Neuronal stem cell (in vitro differentiated cells): ENCODE data around the gene C2CD3.

ENCODE experiments used
- DNase-seq: peaks from one replicate; pipeline ENCODE4 v3.0.0-alpha.2; 2013; ENCODE audit warnings: low spot score
- H2AFZ ChIP-seq: one replicate; pipeline ENCODE4 v1.6.1; 2013; ENCODE audit warnings: mild to moderate bottlenecking, low read length, inconsistent platforms
- H2AK5ac ChIP-seq: 2 replicates; pipeline ENCODE4 v1.6.1; 2013; ENCODE audit warnings: low read depth, mild to moderate bottlenecking, inconsistent platforms, low read length, moderate library complexity, mixed read lengths
- H2BK120ac ChIP-seq: 2 replicates; pipeline ENCODE4 v1.6.1; 2013; ENCODE audit warnings: low read depth, mild to moderate bottlenecking, inconsistent platforms, low read length, moderate library complexity, mixed read lengths
- H2BK12ac ChIP-seq: one replicate; pipeline ENCODE4 v1.6.1; 2013; ENCODE audit warnings: low read length, inconsistent platforms
- H2BK15ac ChIP-seq: 2 replicates; pipeline ENCODE4 v1.6.1; 2013; ENCODE audit warnings: mild to moderate bottlenecking, low read length, inconsistent platforms, mixed read lengths
- H2BK5ac ChIP-seq: one replicate; pipeline ENCODE4 v1.6.1; 2013; ENCODE audit warnings: inconsistent platforms, mild to moderate bottlenecking, low read length, moderate library complexity
- H3K14ac ChIP-seq: one replicate; pipeline ENCODE4 v1.6.1; 2013; ENCODE audit warnings: low read length, inconsistent platforms
- H3K18ac ChIP-seq: 2 replicates; pipeline ENCODE4 v1.6.1; 2013; ENCODE audit warnings: low read length, inconsistent platforms
- H3K23ac ChIP-seq: 2 replicates; pipeline ENCODE4 v1.6.1; 2013; ENCODE audit warnings: low read depth, mild to moderate bottlenecking, mixed read lengths, low read length, inconsistent platforms; ENCODE audit not compliant: poor library complexity
- H3K27ac ChIP-seq: replicated peaks from 3 replicates; pipeline ENCODE4 v1.5.1; 2013; ENCODE audit warnings: low read length, inconsistent platforms
- H3K27me3 ChIP-seq, 3 experiments: 2 replicates each; pipeline ENCODE4 v1.6.1; 2013; ENCODE audit warnings: low read length in 3 of 3, mild to moderate bottlenecking in 2 of 3, inconsistent platforms in 1 of 3, low read depth in 1 of 3, mixed read lengths in 1 of 3, moderate library complexity in 1 of 3; ENCODE audit not compliant: control insufficient read depth in 3 of 3, insufficient read depth in 3 of 3
- H3K36me3 ChIP-seq, 2 donors: replicated peaks in 1 of 2; 2 replicates each; pipeline ENCODE4 v1.6.1; 2013; ENCODE audit warnings: low read length in 2 of 2; ENCODE audit not compliant: control insufficient read depth in 2 of 2, insufficient read depth in 2 of 2
- H3K4ac ChIP-seq: 2 replicates; pipeline ENCODE4 v1.6.1; 2013; ENCODE audit warnings: inconsistent platforms, mild to moderate bottlenecking, low read length, moderate library complexity
- H3K4me1 ChIP-seq, 2 donors: 1 replicate in 1 of 2; 2 replicates in 1 of 2; pipeline ENCODE4 v1.6.1; 2013; ENCODE audit warnings: low read length in 2 of 2, low read depth in 1 of 2; ENCODE audit not compliant: control insufficient read depth in 2 of 2, insufficient read depth in 1 of 2
- H3K4me2 ChIP-seq: one replicate; pipeline ENCODE4 v1.6.1; 2013; ENCODE audit warnings: mild to moderate bottlenecking, low read length, inconsistent platforms; ENCODE audit not compliant: insufficient read depth, poor library complexity, severe bottlenecking
- H3K4me3 ChIP-seq, 2 donors: 2 replicates each; pipeline ENCODE4 v1.5.1; 2013; ENCODE audit warnings: low read length in 2 of 2, mild to moderate bottlenecking in 2 of 2, inconsistent platforms in 1 of 2, moderate library complexity in 1 of 2
- H3K79me1 ChIP-seq: one replicate; pipeline ENCODE4 v1.6.1; 2013; ENCODE audit warnings: low read depth, mild to moderate bottlenecking, inconsistent platforms, low read length, moderate library complexity
- H3K9ac ChIP-seq: one replicate; pipeline ENCODE4 v1.6.1; 2013; ENCODE audit warnings: mild to moderate bottlenecking, low read depth, low read length, inconsistent platforms; ENCODE audit not compliant: poor library complexity
- H3K9me3 ChIP-seq, 2 donors: replicated peaks in 1 of 2; 2 replicates each; pipeline versions ENCODE3 to v1.6.1; 2013; ENCODE audit warnings: low read length in 2 of 2, mild to moderate bottlenecking in 2 of 2, inconsistent platforms in 1 of 2, low read depth in 1 of 2, mixed read lengths in 1 of 2, moderate library complexity in 1 of 2; ENCODE audit not compliant: control insufficient read depth in 2 of 2, insufficient read depth in 1 of 2
- H4K8ac ChIP-seq: one replicate; pipeline ENCODE4 v1.6.1; 2013; ENCODE audit warnings: low read depth, mild to moderate bottlenecking, inconsistent platforms, low read length, moderate library complexity
- H4K91ac ChIP-seq: one replicate; pipeline ENCODE4 v1.6.1; 2013; ENCODE audit warnings: low read length, low read depth, mild to moderate bottlenecking, inconsistent platforms; ENCODE audit not compliant: poor library complexity
- WGBS, 2 donors: extraction: QIAGEN DNeasy Blood & Tissue Kit; methylation state at CpG; one replicate each; pipeline ENCODE4 v1.1.7; 2013; ENCODE audit warnings: missing lambda C conversion rate in 2 of 2, mixed read lengths in 1 of 2; ENCODE audit not compliant: insufficient read length in 2 of 2, insufficient replicate concordance in 1 of 2; ENCODE audit errors: extremely low coverage in 2 of 2; 5-methylcytosine and 5-hydroxymethylcytosine counted together

The C2CD3 gene

GRCh38 chr11:74106124-74106523 lies 64.7 kb downstream of the C2CD3 start:
- no peaks in the 10 kb centered on the region for H3K9me3 ChIP-seq
- no peak overlapping the region for H3K27ac ChIP-seq
- H3K4me2 ChIP-seq, result no peak overlapping the region
- H3K9ac ChIP-seq, result no peak overlapping the region
- no peak overlapping the region for H2BK120ac ChIP-seq
- H4K91ac ChIP-seq, result no peak overlapping the region
- no CpG with 5 or more reads among the region's 1 CpG for WGBS, 2 donors
- no peak overlapping the region for H2AFZ ChIP-seq
- H3K79me1 ChIP-seq, result no peaks in the 10 kb centered on the region
- no peak overlapping the region for H3K4me3 ChIP-seq
- H4K8ac ChIP-seq, result no peak overlapping the region
- H2BK5ac ChIP-seq, result no peak overlapping the region
- no peak overlapping the region for H3K14ac ChIP-seq
- no peak for DNase-seq
- H3K27me3 ChIP-seq, result no peaks in the 10 kb centered on the region
- H2BK15ac ChIP-seq, result no peak overlapping the region
- H3K36me3 ChIP-seq, result peaks cover 11 to 88% of the 10 kb centered on the region in 2 donors
- no peak overlapping the region for H3K23ac ChIP-seq
- no peaks in the 10 kb centered on the region for H3K4me1 ChIP-seq
- H2AK5ac ChIP-seq, result no peak overlapping the region
- no peak overlapping the region for H3K4ac ChIP-seq
- no peak overlapping the region for H2BK12ac ChIP-seq
- no peak overlapping the region for H3K18ac ChIP-seq

- Histone ChIP-seq H3K4me3 (no peak overlapping the region), H3K27ac (no peak overlapping the region), H3K4me2 (no peak overlapping the region), H2BK5ac (no peak overlapping the region), H4K91ac (no peak overlapping the region), H4K8ac (no peak overlapping the region), H3K9ac (no peak overlapping the region), H2BK120ac (no peak overlapping the region), H2AK5ac (no peak overlapping the region), H3K14ac (no peak overlapping the region), H2AFZ (no peak overlapping the region), H3K4ac (no peak overlapping the region), H3K79me1 (no peaks in the 10 kb centered on the region), H2BK12ac (no peak overlapping the region), H3K4me1 (no peaks in the 10 kb centered on the region), H3K27me3 (no peaks in the 10 kb centered on the region), H3K9me3 (no peaks in the 10 kb centered on the region), H2BK15ac (no peak overlapping the region), H3K23ac (no peak overlapping the region), H3K18ac (no peak overlapping the region), H3K36me3 (peaks cover 9 to 94% of the 10 kb centered on the region in 2 donors)
- no peak for DNase-seq
These were observed 68.5 kb downstream of the C2CD3 start for GRCh38 chr11:74102321-74102720.

- peaks cover 5 to 98% of the 10 kb centered on the region in 2 donors for H3K36me3 ChIP-seq
- no peak overlapping the region for H3K18ac ChIP-seq
- no peak overlapping the region for H3K9ac ChIP-seq
- no peaks in the 10 kb centered on the region for H3K79me1 ChIP-seq
- H3K27ac ChIP-seq, result no peak overlapping the region
- H3K4me3 ChIP-seq, result no peak overlapping the region
- H2AFZ ChIP-seq, result no peak overlapping the region
- no peak overlapping the region for H3K23ac ChIP-seq
- H2BK15ac ChIP-seq, result no peak overlapping the region
- H2AK5ac ChIP-seq, result no peak overlapping the region
- WGBS, 2 donors, result no CpG with 5 or more reads among the region's 1 CpG
- H3K4me2 ChIP-seq, result no peak overlapping the region
- H3K9me3 ChIP-seq, result no peaks in the 10 kb centered on the region
- no peak overlapping the region for H2BK12ac ChIP-seq
- H3K4me1 ChIP-seq, result no peaks in the 10 kb centered on the region
- no peak overlapping the region for H3K14ac ChIP-seq
- no peak overlapping the region for H4K8ac ChIP-seq
- H4K91ac ChIP-seq, result no peak overlapping the region
- H2BK120ac ChIP-seq, result no peak overlapping the region
- H3K27me3 ChIP-seq, result no peaks in the 10 kb centered on the region
- DNase-seq, result no peak
- no peak overlapping the region for H2BK5ac ChIP-seq
- H3K4ac ChIP-seq, result no peak overlapping the region
These were observed 70.1 kb downstream of the C2CD3 start for GRCh38 chr11:74100735-74101134.

- WGBS, 2 donors, result no CpG with 5 or more reads among the region's 2 CpGs
- Histone ChIP-seq H2BK12ac (no peak overlapping the region), H3K9me3 (no peaks in the 10 kb centered on the region), H3K4me1 (no peaks in the 10 kb centered on the region), H3K36me3 (peaks cover 5 to 98% of the 10 kb centered on the region in 2 donors), H3K18ac (no peak overlapping the region), H4K8ac (no peak overlapping the region), H3K4me3 (no peak overlapping the region), H3K79me1 (no peaks in the 10 kb centered on the region), H2AFZ (no peak overlapping the region), H3K9ac (no peak overlapping the region), H2BK120ac (no peak overlapping the region), H3K27me3 (no peaks in the 10 kb centered on the region), H3K4ac (no peak overlapping the region), H2BK15ac (no peak overlapping the region), H3K23ac (no peak overlapping the region), H3K27ac (no peak overlapping the region), H2AK5ac (no peak overlapping the region), H3K4me2 (no peak overlapping the region), H4K91ac (no peak overlapping the region), H3K14ac (no peak overlapping the region), H2BK5ac (no peak overlapping the region)
- DNase-seq, result no peak
These were observed 70.6 kb downstream of the C2CD3 start for GRCh38 chr11:74100231-74100630.
